Fibroblast of lung (primary cell): ENCODE measurements around the gene GPM6B.
"Not testable (repeated sequence)": the region's sequence is repeated elsewhere in the genome, so short reads cannot be mapped to it uniquely, and the experiment has no call there.

ENCODE experiments used
- CTCF ChIP-seq, 2 donors: IDR thresholded peaks in 1 of 2; conservative IDR thresholded peaks in 1 of 2; 1 replicate in 1 of 2; 2 replicates in 1 of 2; pipeline ENCODE4 v1.5.1; 2011 to 2012; ENCODE audit warnings: low read length in 2 of 2, control low read depth in 1 of 2, inconsistent platforms in 1 of 2, low read depth in 1 of 2, mild to moderate bottlenecking in 1 of 2
- EZH2 ChIP-seq: IDR thresholded peaks from 2 replicates; pipeline ENCODE4 v1.5.1; 2012; ENCODE audit warnings: low read length, control low read depth, mild to moderate bottlenecking; ENCODE audit errors: missing control alignments

DNA sequence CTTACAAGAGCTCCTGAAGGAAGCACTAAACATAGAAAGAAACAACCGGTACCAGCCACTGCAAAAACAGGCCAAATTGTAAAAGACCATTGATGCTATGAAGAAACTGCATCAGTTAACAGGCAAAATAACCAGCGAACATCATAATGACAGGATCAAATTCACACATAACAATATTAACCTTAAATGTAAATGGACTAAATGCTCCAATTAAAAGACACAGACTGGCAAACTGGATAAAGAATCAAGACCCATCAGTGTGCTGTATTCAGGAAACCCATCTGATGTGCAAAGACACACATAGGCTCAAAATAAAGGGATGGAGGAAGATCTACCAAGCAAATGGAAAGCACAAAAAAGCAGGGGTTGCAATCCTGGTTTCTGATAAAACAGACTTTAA lies 90.3 kb downstream of the GPM6B start:
- TF ChIP-seq CTCF (conservative IDR thresholded peaks at IDR 0.05 in 1 of 2, IDR thresholded peaks at IDR 0.05 in 1 of 2; ENCODE audit: low read depth in 1 of 2, low read length in 2 of 2); EZH2: not testable (repeated sequence)
